GM18868 (cell line): Measurements from ENCODE around the gene AGXT.
A peak's percentile ranks its signal among the peaks of the same experiment; 100 is the strongest.

Source experiments
- ATAC-seq: cut with Tn5 transposase; IDR thresholded peaks from one replicate; pipeline ENCODE4 v1.9.1; 2021; ENCODE audit warnings: mild to moderate bottlenecking, moderate library complexity; ENCODE audit not compliant: unreplicated experiment

The AGXT gene

GRCh38 chr2:240868286-240869108 is at the start of gene AGXT:
TSS of gene AGXT (plus strand) at chr2:240868824. CDS start at chr2:240868866, 42 bp downstream.
- ATAC-seq: no peak

GRCh38 chr2:240819126-240819857 is 49.3 kb upstream of the AGXT start:
- no peak for ATAC-seq

- no peak for ATAC-seq
Observed at GRCh38 chr2:240819858-240820606, 48.6 kb upstream of the AGXT start, which contains the start of gene KIF1A. TSS of gene KIF1A (minus strand) at chr2:240820219. CDS start at chr2:240797752, 22,467 bp downstream.

- ATAC-seq: no peak
Observed at GRCh38 chr2:240820607-240821428, 47.8 kb upstream of the AGXT start.

GRCh38 chr2:240821429-240821778 is 47.2 kb upstream of the AGXT start:
- no peak for ATAC-seq

GRCh38 chr2:240822280-240822847 is 46.3 kb upstream of the AGXT start:
- no peak for ATAC-seq

GRCh38 chr2:240823449-240824336 is 44.9 kb upstream of the AGXT start:
- ATAC-seq: no peak

- no peak for ATAC-seq
Observed at GRCh38 chr2:240825476-240825875, 43.1 kb upstream of the AGXT start.

GRCh38 chr2:240831594-240832204 is 36.9 kb upstream of the AGXT start:
- no peak for ATAC-seq

- peak; percentile 89 for ATAC-seq
Observed at GRCh38 chr2:240832205-240832727, 36.4 kb upstream of the AGXT start.

GRCh38 chr2:240832921-240833494 is 35.6 kb upstream of the AGXT start:
- ATAC-seq: no peak

GRCh38 chr2:240833724-240834285 is 34.8 kb upstream of the AGXT start:
- ATAC-seq: no peak

GRCh38 chr2:240834377-240834975 is 34.1 kb upstream of the AGXT start:
- no peak for ATAC-seq

GRCh38 chr2:240835528-240835927 is 33.1 kb upstream of the AGXT start:
- ATAC-seq: no peak

- no peak for ATAC-seq
Observed at GRCh38 chr2:240836781-240837467, 31.7 kb upstream of the AGXT start.

GRCh38 chr2:240837621-240838020 is 31.0 kb upstream of the AGXT start:
- ATAC-seq: no peak
